HG02938 (cell line): ENCODE results near the gene INHBA.

Source experiments
- ATAC-seq: cut with Tn5 transposase; IDR thresholded peaks from one replicate; pipeline ENCODE4 v1.9.1; 2021; ENCODE audit warnings: mild to moderate bottlenecking, moderate library complexity; ENCODE audit not compliant: unreplicated experiment

The INHBA gene

DNA sequence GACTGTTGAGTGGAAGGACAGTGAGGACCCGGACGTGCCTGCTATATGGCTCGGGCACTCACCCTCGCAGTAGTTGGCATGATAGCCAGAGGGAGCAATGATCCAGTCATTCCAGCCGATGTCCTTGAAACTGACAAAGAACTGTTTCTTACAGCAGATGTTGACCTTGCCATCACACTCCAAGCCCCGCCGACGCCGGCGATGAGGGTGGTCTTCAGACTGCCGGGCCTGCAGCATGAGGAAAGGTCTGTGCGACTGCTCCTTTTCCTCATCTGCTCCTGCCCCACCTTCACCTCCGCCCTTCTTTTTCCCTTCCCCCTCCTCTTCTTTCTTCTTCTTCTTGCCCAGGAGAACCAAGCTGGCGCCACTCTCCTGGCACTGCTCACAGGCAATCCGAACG, 13.1 kb downstream of the INHBA start:
- ATAC-seq: no peak

DNA sequence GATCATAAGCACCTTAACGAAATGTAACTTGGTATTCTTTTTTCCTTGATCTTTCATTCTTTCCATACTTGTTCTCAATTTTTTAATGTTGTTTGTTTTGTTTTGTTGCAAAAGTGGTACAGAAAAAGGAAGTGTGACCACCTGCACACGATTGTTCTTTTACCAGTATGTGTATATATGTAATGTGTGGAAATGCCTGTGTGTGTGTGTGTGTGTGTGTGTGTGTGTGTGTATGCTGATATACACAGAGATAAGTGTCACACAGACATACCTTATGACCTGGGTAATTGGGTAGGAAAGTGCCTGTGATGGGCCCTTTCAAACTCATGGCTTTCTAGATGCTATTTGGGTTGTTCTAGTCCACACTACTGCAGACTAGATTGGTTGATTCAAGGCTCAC, 14.0 kb downstream of the INHBA start:
- ATAC-seq: no peak

DNA sequence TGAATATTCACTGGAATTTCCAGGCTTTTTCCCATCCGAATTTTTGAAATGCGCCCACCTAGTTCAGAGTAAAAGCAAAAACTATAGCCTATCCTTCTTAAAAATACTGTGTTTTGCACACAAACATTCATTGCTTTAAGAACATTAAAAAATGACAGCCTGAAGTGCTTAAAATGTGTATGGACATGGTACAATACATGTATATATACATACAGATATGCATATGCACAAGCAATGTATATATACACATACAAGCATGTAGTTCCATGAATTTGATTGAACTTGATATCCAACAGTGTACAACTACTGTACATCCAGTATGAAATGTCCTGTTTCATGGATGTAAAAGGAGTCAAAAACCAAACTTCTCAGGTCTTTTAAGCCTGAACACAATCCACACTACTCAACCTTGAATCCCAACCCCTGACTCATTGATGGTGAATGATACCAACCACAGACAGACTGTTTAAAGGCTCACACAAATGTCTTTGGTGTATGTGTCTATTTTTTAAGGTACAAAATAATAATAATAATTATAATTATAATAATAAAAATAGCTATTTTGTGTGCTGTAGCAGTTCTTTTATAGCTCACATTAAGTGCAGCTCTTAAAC, 14.8 kb downstream of the INHBA start:
- no peak for ATAC-seq

DNA sequence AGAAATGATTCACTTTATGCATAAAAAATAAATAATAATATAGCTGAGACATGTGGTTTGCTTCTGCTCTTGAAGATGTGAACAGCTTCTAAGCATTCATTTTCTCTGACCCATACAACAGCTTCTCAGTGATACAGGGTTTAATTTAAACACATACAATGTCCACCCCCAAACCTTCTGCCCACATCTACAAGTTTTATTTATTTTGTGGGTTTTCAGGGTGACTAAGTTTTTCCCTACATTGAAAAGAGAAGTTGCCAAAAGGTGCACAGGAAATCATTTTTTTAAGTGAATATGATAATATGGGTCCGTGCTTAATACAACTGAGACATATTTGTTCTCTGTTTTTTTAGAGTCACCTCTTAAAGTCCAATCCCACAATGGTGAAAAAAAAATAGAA, 17.2 kb downstream of the INHBA start:
- no peak for ATAC-seq

DNA sequence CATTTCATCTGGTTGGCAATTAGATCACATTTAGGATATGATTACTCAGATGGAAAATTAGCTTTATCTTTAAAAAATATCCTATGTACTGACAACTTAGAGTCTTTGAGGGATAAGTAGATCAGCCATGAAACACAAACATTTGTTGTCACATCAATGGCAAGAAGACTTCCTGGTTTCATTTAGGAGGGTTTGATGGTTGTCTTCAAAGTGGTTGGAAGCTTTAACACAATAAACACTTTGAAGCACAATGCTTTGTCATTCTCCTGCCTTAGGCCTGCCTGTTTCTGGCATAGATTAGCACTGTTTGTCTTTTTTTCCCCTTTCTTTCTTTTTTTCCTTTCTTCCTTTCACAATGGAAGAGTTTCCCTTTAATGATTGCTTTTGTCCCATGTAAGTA, 20.5 kb downstream of the INHBA start:
- ATAC-seq: no peak

DNA sequence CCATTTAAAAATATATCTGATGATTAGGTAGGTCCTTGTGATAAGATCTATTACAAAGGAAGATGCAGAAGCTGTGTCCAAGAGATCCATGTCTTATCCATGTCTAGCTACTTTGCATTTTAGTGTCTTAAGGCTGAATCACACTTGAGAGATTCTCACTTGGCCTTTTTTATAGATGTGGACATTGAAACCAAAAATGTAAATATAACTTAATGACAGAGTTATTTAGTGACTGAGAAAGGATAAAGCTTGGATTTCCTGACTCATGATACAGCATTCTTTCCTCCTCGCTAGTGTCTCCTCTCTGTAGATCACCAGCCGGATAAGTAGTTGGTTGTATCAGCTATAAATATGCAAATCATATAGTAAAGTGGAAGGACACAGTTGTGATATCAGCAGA, 23.3 kb downstream of the INHBA start:
- no peak for ATAC-seq

DNA sequence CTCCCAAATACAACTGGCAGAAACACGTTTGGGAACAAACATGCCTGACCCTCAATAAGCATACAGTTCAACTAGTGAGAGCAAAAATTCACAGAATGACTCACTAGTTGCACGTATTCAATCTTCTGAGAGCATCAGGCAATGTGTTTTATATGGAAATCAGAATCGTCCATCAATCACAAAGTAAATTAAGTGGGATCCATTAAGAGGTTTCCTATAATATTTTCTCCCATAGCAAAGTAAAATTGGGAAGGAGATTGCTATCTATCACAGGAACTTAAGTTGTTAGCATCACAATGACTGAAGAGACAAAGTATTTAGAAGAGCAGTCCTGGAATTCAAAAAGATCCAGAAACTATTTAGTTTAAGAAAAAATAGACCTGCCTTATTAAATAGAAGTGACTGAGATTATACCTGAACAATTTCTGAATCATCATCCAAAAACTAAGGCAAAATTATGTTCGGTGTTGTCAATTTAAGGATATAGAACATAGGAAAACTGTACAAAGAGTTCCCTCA, 28.3 kb downstream of the INHBA start:
- ATAC-seq: no peak

DNA sequence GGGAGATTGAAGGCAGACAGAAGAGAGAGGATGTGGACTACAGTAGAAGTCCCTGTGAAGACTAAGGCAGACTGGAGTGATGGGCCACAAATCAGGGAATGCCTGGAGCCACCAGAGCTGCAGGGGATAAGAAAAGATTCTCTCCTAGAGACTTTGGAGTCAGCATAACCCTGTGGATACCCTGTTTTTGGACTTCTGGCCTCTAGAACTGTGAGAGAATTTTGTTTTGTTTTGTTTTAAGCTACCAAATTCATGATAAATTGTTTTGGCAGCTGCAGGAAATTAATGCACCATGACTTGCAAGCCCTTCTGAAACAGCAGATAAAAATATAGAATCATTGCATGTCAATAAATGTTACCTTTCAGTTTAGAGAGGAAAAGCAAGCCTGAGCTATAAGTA, 41.3 kb downstream of the INHBA start:
- no peak for ATAC-seq

DNA sequence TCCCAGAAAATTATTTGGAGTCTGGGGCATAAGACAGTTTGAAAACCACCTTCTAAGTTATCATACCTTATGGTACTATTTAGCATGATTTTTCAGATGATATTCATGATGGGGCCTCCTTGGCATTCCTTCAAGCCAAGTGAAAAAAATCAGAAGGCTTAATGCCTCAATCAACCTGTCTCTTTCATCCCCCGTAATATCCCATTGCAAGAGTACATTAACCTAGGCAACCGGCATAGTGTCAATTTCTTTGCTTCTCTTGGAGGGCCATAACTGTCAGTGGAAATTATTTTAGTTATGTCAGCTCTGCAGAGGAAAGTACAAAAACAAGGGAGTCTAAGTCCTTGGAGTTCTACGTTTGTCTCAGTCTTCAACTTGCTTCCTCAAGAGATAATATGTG, 43.4 kb downstream of the INHBA start:
- ATAC-seq: no peak

DNA sequence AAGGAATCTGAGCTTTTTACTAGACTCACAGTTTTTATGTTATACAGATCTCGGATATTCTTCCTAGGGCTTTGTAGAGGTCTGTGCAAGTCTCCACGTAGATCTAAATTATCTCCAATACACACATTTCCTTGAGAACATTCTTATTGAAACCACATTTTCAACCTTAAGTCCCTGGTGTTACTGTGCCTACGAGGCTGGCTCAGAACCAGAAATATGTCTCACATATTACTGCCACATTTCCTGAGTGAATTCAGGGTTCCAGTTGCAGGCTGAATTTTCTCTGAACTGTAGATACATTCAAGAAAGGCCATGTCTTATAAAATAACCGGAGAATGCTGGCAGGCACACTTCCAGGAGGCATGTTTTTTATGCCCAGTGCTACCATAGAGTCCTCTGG, 46.5 kb downstream of the INHBA start:
- ATAC-seq: no peak

DNA sequence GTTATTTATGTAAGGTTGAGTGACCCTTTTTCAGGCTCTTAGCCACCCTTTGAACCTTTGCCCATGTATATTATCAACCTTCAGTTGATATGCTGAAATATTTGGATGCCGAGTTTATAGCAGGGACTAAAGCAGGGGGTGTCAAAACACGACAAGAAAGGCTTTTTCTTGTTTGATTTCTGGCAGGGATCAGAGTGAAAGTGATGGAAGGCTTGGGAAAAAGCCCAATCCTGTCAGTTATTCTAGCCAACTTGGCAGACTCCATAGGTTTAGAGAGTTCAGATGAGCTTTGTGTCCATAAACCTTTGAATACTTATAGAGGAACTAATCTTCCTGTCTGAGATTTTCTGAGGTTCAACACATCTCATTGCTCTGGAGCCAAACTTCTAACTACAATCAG, 47.5 kb downstream of the INHBA start:
- no peak for ATAC-seq

DNA sequence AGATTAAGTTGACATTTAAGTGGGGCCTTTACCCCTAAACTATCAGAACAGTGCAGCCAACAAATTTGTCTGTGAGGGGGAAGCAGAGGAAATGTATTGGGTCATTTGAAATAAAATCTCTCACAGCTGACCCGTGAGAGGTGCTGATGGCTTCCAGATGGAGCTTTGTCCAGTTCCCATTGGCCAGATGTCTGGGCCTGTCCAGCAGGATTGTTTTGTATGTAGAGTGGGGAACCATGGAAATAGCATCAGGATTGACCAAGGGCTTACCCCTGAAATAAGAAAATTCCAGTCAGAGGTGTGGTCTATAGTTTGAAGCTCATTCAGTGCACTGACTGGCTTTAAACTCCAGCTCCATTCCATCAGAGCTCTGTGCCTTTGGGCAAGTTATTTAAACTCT, 50.6 kb downstream of the INHBA start:
- no peak for ATAC-seq

DNA sequence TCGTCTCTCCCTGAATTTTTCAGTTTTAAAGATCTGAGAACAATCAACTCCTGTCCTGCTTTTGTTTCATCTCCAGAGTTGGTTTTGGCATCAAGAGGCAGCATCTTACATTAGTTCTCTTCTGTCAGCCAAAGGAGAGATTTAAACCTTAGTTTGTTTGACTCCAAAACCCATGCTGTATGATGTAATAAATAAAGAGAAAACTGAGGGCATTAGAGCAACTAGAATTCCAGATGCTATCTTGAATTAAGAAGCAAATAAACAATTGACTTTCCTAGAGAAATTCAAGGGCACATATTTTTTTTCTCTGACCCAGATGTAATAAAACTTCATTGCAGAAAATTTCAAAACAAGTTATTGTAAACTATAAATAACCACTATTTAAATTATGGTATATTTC, 54.4 kb downstream of the INHBA start:
- no peak for ATAC-seq

DNA sequence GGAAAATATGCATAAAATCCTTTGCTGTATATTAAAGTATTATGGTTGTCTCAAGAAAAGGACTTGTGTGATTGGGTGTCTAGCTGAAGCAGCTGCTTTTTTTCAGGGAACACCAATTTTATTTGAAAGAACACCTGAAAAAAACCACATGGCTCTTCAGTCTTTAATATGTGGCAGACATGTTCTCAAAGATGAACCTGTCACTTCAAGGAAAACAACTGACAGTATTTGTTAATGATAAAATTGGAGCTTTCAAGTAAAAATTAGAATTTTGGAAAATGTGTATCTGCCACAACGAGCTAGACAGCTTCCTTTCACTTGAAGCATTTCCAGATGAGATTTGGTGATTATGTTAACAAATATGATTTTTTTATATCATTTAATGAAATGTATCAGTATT, 59.3 kb downstream of the INHBA start:
- no peak for ATAC-seq

DNA sequence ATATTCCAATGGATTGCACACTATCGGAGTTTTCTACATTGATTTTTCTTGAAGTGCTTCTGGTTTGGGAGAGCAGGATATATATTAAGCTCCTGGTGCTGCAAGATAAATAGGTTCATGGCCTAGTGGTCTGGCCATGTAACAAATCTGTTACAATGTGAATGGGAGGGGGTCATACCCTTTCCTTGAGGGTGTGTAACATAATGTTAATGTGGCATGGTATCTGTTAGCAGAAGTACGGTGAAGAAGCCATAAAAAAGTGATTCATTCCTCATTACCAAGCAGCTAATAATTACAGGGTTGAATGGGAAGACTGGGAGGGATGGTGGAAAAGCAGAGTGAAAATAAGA, 61.2 kb downstream of the INHBA start:
- no peak for ATAC-seq

DNA sequence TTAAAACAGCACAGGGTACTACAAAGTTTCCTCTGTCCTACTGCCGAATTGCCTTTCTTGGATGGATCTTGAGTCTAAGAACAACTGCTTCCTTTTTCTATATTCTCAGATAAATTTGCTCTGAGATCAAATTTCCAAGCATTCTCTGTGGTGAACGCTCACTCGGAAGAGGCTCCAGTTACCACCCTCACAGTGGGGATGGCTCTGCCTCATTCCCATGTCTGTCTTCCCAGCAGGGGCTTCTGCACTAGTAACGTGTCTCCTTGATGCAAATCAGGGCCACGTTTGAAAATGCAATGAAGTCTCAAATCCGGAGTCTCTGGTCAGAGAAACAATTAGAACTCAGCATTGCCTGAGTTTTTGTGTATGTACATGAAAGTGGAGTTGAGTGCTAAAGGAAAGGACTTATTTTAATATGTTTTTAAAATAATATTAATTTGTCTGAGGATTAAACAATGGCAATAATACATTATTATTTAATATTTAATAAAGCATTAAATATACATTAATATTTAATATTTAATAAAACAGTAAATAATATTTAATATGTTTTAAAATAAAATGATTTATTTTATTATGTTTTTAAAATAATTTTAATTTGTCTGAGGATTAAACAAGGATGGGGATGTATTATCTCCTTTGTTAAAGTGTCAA, 61.8 kb downstream of the INHBA start:
- ATAC-seq: no peak

DNA sequence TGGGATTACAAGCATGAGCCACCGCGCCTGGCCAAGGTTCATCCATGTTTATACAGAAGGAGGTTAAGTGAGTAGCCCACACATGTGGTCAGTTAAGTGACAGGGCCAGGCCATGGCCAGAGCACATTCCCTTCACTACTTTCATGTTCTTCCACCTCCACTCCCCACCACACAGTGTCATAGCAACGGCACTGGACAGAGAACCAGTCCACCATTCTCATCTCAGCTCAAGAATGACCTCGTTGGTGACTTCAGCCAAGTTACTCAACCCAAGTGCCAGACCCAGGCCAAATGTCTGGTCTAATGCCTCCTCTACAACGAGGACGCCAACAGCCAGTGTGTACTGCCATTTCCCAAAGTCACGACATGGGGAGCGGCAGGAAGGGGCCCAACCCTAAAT, 62.4 kb downstream of the INHBA start:
- no peak for ATAC-seq

DNA sequence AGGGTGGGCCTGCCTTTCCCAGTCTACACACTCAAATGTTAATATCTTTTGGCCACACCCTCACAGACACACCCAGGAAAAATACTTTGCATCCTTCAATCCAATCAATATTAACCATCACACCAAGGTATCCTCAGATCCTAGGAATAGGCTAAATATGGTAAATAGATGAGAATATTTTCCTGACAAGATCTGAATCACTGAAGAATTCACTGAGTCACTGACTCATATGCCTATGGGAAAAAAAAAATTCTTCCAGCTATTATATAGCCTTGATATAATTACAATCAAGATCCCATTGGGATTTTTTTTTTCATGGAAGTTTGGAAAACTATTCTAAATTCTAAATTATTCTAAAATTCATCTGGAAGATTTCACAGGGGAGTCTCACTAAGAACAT, 65.8 kb downstream of the INHBA start:
- no peak for ATAC-seq
